ENCODE results near the gene PIN4.

The PIN4 gene

DNA sequence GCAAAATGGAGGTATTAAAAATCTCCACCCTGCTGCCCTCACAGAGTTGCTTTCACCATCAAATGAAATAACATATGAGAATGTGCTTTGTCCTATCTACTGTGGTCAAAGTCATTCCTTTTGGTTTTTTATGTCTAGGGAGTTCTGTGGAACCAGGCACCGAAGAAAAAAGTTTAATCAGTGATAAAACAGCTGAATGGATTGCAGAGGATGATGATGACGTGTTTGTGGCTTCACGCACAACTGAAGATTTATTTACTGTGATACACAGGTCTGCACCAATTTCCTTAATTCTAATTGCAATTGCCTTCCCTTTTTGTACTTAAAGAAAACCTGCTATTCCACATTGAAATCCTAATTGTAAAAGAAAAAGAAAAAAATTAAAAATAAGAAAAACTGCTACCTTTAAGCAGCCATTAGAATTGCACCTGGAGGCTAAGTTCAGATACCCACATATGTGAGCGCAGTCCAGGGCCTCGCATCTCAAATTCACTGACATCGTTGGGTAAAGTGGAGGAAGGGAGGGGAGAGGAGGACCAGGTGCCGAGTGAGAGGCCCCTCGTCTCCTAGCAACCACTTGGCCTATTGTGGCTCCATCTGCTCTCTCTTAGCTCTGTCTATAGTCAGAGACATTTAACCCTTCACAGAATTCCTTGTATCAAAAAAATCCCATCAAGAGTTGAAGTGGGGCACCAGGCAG lies 39.3 kb upstream of the PIN4 start:
- no peak for DNase-seq (ENCODE audit: low spot score)
- no peak overlapping the region for H3K27ac ChIP-seq
- TF ChIP-seq, protein P1, sequence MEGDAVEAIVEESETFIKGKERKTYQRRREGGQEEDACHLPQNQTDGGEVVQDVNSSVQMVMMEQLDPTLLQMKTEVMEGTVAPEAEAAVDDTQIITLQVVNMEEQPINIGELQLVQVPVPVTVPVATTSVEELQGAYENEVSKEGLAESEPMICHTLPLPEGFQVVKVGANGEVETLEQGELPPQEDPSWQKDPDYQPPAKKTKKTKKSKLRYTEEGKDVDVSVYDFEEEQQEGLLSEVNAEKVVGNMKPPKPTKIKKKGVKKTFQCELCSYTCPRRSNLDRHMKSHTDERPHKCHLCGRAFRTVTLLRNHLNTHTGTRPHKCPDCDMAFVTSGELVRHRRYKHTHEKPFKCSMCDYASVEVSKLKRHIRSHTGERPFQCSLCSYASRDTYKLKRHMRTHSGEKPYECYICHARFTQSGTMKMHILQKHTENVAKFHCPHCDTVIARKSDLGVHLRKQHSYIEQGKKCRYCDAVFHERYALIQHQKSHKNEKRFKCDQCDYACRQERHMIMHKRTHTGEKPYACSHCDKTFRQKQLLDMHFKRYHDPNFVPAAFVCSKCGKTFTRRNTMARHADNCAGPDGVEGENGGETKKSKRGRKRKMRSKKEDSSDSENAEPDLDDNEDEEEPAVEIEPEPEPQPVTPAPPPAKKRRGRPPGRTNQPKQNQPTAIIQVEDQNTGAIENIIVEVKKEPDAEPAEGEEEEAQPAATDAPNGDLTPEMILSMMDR (conservative IDR thresholded peaks at IDR 0.05; ENCODE audit: low read depth): no peak
- ChIA-PET POLR2A (ENCODE audit: low non-redundant PET) (no interaction called here), CTCF (interaction anchor here (0.6 kb wide), 1 partner anchor 1787 kb away, joined by 5 read pairs; no protein-coding TSS in a partner anchor)

DNA sequence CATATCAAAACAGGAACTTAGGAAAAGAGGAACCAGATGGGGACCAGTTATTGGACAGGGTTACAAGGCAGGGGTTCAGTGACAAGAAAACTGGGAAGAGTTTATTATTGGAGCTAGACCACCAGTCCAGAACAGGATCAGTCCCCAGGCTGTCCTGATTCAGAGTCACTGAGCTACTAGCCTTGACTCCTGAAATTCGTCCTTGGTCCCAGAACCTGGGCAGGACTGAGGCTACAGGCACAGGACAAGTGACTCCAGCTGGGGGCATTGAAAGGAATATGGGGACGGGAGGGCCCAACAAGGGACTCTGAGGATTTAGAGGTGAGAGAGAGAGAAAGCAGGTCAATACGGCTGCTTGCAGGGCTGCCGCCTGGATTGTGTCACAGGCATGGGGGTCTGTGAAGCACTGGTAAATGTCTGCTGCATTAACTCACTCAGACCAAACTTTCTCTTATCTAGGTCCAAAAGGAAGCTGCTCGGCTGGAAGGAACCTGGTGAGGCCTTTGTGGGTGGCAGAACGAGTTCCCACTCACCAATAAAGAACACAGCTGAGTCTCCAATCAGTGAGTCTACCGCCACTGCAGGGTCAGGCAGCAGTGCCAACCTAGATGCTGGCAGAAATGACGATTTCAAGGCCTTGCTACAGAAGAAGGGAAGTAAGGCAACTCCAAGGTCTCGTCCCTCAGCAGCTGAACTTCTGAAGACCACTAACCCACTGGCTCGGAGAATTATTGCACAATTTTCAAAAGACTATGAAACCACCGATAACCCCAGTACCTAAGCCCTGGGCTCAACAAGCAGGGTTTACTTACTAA lies 38.6 kb upstream of the PIN4 start:
- CTCF ChIA-PET: no interaction called here

DNA sequence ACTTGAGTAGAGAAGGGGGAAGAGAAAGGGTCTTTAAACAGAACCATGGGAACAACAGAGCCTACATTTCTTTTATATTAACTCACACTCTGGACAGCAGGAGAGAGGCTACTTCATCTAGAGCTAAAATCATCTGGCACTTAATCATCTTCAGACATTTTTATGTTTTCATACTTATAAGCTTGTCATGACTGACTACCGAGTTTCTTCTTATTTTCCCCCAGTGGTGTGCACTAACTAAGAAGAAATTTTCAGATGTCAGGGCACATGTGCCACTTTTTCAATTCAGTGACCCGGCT lies 38.0 kb upstream of the PIN4 start:
- TF ChIP-seq, protein P1 (conservative IDR thresholded peaks at IDR 0.05; ENCODE audit: low read depth): no peak
- CTCF ChIA-PET: no interaction called here
- DNase-seq (ENCODE audit: low spot score): no peak
- H3K27ac ChIP-seq: no peak overlapping the region
- POLR2A ChIA-PET (ENCODE audit: low non-redundant PET): no interaction called here

More for the DNA sequence above, 38.6 kb upstream of the PIN4 start:
- POLR2A ChIA-PET (ENCODE audit: low non-redundant PET): no interaction called here
- DNase-seq (ENCODE audit: low spot score): no peak
- H3K27ac ChIP-seq: no peak overlapping the region
- TF ChIP-seq, protein P1 (conservative IDR thresholded peaks at IDR 0.05; ENCODE audit: low read depth): no peak

DNA sequence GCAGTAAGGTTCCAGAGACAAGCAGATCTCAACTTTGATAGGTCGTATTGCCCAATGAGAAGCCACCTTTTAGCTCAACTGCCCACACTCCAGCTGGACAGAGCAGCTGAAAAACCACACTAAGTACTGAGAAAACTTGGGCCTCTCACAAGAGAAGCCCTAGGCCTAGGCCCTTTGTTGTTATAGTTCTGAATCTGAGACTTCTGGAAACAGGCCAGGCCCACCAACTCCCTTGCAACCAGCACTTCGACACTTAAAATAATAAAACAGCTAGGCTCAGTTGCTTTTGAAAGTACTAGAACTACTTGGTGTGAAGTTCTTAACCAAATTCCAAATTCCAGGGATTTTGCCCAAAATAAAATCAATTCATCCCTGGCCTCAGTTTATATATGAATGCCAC lies 36.4 kb upstream of the PIN4 start:
- POLR2A ChIA-PET (ENCODE audit: low non-redundant PET): no interaction called here
- TF ChIP-seq, protein P1 (conservative IDR thresholded peaks at IDR 0.05; ENCODE audit: low read depth): no peak
- no peak overlapping the region for H3K27ac ChIP-seq
- DNase-seq (ENCODE audit: low spot score): no peak
- CTCF ChIA-PET: interaction anchor here (0.5 kb wide), 1 partner anchor 170 kb away, joined by 3 read pairs; no protein-coding TSS in a partner anchor

DNA sequence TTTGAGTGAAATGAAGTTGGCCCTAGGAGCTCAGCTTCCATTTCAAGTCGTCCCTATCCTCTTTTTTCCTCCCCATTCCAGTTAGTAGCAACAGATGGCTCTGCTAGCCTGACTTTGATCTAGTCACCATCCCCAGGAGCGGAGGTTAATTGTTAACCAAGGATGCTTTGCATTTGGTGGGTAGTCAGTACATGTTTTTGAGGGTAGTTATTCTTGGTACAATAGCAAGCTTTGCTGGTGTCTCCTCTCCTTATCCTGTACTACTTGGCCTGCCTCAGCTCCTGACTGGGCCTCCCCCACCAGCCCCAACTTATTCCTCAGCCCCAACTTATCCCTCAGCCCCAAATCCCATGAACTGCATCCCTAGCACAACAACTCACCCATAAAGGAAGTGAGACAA lies 35.0 kb upstream of the PIN4 start:
- H3K27ac ChIP-seq: no peak overlapping the region
- DNase-seq (ENCODE audit: low spot score): no peak
- TF ChIP-seq, protein P1 (conservative IDR thresholded peaks at IDR 0.05; ENCODE audit: low read depth): no peak
- CTCF ChIA-PET: no interaction called here
- POLR2A ChIA-PET (ENCODE audit: low non-redundant PET): no interaction called here

DNA sequence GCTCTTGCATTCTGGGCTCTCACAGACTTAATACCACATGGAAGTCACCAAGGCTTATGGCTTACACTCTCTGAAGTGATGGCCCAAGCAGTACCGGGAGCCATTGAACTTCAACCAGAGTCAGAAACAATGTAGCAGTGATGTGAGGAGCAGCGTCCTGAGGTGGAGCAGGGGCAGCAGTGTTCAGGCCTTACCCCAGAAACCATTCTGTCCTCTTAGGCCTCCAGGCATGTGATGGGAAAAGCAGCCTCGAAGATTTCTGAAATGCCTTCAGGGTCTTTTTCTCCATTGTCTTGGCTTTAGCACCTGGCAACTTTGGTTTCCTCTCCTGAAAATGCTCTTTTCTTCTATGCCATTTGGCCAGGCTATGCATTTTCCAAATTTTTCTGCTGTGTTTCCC lies 22.8 kb upstream of the PIN4 start:
- ChIA-PET CTCF (no interaction called here), POLR2A (ENCODE audit: low non-redundant PET) (no interaction called here)
- no peak for DNase-seq (ENCODE audit: low spot score)
- TF ChIP-seq, protein P1 (conservative IDR thresholded peaks at IDR 0.05; ENCODE audit: low read depth): no peak
- no peak overlapping the region for H3K27ac ChIP-seq
